ENCODE data around the gene RNF8.

RNF8 gene

GRCh38 chr6:37432916-37433656 is 79.3 kb downstream of the RNF8 start, which contains the start of gene CMTR1:
Gene CMTR1, plus strand, starts transcription at chr6:37433221. Its CDS starts 2,409 bp downstream, at chr6:37435630.
- DNase-seq (ENCODE audit: low read depth): peak; percentile 98
- peak within 1 kb of the TSS; percentile 70 for H3K4me3 ChIP-seq (ENCODE audit: low read depth, low read length)
- no peak for TF ChIP-seq CTCF (IDR thresholded peaks at IDR 0.05; ENCODE audit: insufficient read depth, low read depth, low read length, missing control alignments)

GRCh38 chr6:37433657-37434271 is 80.0 kb downstream of the RNF8 start:
- peak overlapping the region; percentile 70 for H3K4me3 ChIP-seq (ENCODE audit: low read depth, low read length)
- TF ChIP-seq CTCF (IDR thresholded peaks at IDR 0.05; ENCODE audit: insufficient read depth, low read depth, low read length, missing control alignments): no peak
- peak; percentile 73 for DNase-seq (ENCODE audit: low read depth)

- no peak for DNase-seq (ENCODE audit: low read depth)
- no peak overlapping the region for H3K4me3 ChIP-seq (ENCODE audit: low read depth, low read length)
- TF ChIP-seq CTCF (IDR thresholded peaks at IDR 0.05; ENCODE audit: insufficient read depth, low read depth, low read length, missing control alignments): no peak
These were observed 81.6 kb downstream of the RNF8 start for GRCh38 chr6:37435373-37435772.

- no peak for DNase-seq (ENCODE audit: low read depth)
- no peak for TF ChIP-seq CTCF (IDR thresholded peaks at IDR 0.05; ENCODE audit: insufficient read depth, low read depth, low read length, missing control alignments)
- H3K4me3 ChIP-seq (ENCODE audit: low read depth, low read length): no peak overlapping the region
These were observed 82.0 kb downstream of the RNF8 start for GRCh38 chr6:37435816-37436215.

- no peak for TF ChIP-seq CTCF (IDR thresholded peaks at IDR 0.05; ENCODE audit: insufficient read depth, low read depth, low read length, missing control alignments)
- H3K4me3 ChIP-seq (ENCODE audit: low read depth, low read length): no peak overlapping the region
- no peak for DNase-seq (ENCODE audit: low read depth)
These were observed 85.1 kb downstream of the RNF8 start for GRCh38 chr6:37438930-37439329.

- no peak for DNase-seq (ENCODE audit: low read depth)
These were observed 87.9 kb downstream of the RNF8 start for GRCh38 chr6:37441651-37442050.

More at GRCh38 chr6:37441651-37442050, 87.9 kb downstream of the RNF8 start:
- no peak overlapping the region for H3K4me3 ChIP-seq (ENCODE audit: low read depth, low read length)
- TF ChIP-seq CTCF (IDR thresholded peaks at IDR 0.05; ENCODE audit: insufficient read depth, low read depth, low read length, missing control alignments): no peak

Measured in GM12865 (cell line).